Measurements from ENCODE around the gene SCN4B. TPM values are rescaled to one million over a fixed set of nuclear protein-coding genes. Genes with fewer than 3 reads are reported as not detected.

SCN4B gene
- total and polyA plus RNA-seq, 2 of the 8 experiments (the other 6 are each of a cell fraction or from before 2014, with no cell fraction given): 2.8 to 4.9 TPM

GRCh38 chr11:118198370-118198769 is 45.7 kb upstream of the SCN4B start (continued):
- TF ChIP-seq EP300 (IDR thresholded peaks at IDR 0.05; ENCODE audit: borderline replicate concordance in 1 of 2, low read depth in 2 of 2, low read length in 2 of 2): no peak

Measured in H1 (cell line).